Uterus (tissue), 4 donors: Measurements from ENCODE around the gene KCNG2. TPM values are rescaled to one million over a fixed set of nuclear protein-coding genes. Genes with fewer than 3 reads are reported as not detected.

Experiments
- DNase-seq, 2 donors: peaks; one replicate each; pipeline ENCODE4 v3.0.0-alpha.2; 2019 to 2020
- H3K27ac ChIP-seq, 2 donors: fragments of 200-600 bp; sonication (generic); 1 replicate in 1 of 2; 2 replicates in 1 of 2; pipeline ENCODE4 v1.5.1; 2016 to 2018
- H3K27me3 ChIP-seq, 2 donors: fragments of 200-600 bp; sonication (generic); one replicate each; pipeline ENCODE4 v1.5.1; 2018 to 2019; ENCODE audit warnings: control low read depth in 1 of 2
- H3K36me3 ChIP-seq, 2 donors: fragments of 200-600 bp; sonication (generic); one replicate each; pipeline ENCODE4 v1.5.1; 2019; ENCODE audit warnings: control low read depth in 1 of 2
- H3K4me1 ChIP-seq, 2 donors: fragments of 200-600 bp; sonication (generic); one replicate each; pipeline ENCODE4 v1.5.1; 2018 to 2019; ENCODE audit warnings: control low read depth in 1 of 2
- H3K4me3 ChIP-seq, 2 donors: fragments of 200-600 bp; sonication (generic); 1 replicate in 1 of 2; 2 replicates in 1 of 2; pipeline ENCODE4 v1.5.1; 2018 to 2019; ENCODE audit warnings: mild to moderate bottlenecking in 1 of 2
- H3K9me3 ChIP-seq, 2 donors: fragments of 200-600 bp; sonication (generic); one replicate each; pipeline ENCODE4 v1.5.1; 2019; ENCODE audit warnings: control low read depth in 1 of 2
- POLR2A ChIP-seq, 2 donors: fragments of 450-650 bp; IDR thresholded peaks; one replicate each; pipeline ENCODE4 v1.6.1; 2016; ENCODE audit warnings: antibody characterized with exemption in 2 of 2, mild to moderate bottlenecking in 1 of 2, moderate library complexity in 1 of 2
- intact Hi-C: fragments of 100-400 bp; cut with DNase I; formaldehyde crosslinking; loops from one replicate; pipeline ENCODE4 v1.15.1; 2023; ENCODE audit warnings: low total_unique reads
- total RNA-seq, 4 donors: library from RNA; depleted of rRNA in 3 of 4; stranded (reverse); fragments of >200 nt in 3 of 4; gene quantifications; one replicate each; pipeline versions ENCODE4 v1.1.0 to v1.2.4, GENCODE V29; 2014 to 2023
- TF ChIP-seq, protein P1 (sequence below), 4 experiments: fragments of 200-600 bp in 2 of 4; fragments of 450-650 bp in 2 of 4; sonication (generic) in 2 of 4; IDR thresholded peaks; one replicate each; pipeline ENCODE4 v1.5.1; 2016 to 2019; ENCODE audit warnings: antibody characterized with exemption in 4 of 4, mild to moderate bottlenecking in 2 of 4, moderate library complexity in 1 of 4
- donor health status: DM: yes; HTN: yes; CAD: no.

Gene KCNG2
- total RNA-seq, 4 donors from 2014 or later = 0.59 TPM; not detected in 3

DNA sequence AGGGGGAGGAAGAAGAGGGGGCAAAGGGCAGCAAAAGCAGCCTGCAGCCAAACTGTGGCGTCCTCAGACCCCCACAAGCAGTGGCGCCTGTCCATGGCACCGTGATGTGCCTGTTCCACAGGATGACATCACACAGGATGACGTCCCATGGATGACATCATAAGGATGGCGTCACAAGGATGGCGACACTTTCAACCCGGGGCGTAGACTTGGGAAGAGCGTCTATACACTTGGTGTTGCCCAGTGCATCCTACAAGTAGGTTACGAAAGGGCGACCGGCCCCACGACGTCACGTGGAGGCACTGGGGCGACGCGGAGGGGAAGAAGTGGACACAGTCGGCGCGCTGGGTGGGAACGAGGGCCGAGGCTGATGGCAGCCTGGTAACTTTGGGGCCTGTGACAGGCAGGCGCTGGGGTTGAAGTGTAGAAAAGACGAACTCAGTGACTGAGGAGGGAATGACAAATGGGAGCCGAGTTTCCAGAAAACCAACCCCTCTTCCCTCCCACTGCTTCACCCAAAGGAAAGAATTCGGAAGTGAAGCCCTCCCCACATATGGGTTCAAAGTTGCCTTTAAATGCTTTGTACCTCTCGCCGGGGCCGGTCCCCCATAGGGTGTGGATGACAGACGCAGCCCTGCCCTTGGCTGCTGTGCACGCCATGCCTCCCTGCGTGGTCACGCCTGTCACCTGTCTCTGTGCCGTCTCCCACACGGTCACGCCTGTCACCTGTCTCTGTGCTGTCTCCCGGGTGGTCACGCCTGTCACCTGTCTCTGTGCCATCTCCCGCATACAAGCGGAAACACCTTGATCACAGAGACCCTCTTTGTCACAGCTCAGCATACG, 13.4 kb upstream of the KCNG2 start:
- H3K27me3 ChIP-seq = peaks cover 5 to 15% of the 10 kb centered on the region in 2 donors
- TF ChIP-seq, protein P1, sequence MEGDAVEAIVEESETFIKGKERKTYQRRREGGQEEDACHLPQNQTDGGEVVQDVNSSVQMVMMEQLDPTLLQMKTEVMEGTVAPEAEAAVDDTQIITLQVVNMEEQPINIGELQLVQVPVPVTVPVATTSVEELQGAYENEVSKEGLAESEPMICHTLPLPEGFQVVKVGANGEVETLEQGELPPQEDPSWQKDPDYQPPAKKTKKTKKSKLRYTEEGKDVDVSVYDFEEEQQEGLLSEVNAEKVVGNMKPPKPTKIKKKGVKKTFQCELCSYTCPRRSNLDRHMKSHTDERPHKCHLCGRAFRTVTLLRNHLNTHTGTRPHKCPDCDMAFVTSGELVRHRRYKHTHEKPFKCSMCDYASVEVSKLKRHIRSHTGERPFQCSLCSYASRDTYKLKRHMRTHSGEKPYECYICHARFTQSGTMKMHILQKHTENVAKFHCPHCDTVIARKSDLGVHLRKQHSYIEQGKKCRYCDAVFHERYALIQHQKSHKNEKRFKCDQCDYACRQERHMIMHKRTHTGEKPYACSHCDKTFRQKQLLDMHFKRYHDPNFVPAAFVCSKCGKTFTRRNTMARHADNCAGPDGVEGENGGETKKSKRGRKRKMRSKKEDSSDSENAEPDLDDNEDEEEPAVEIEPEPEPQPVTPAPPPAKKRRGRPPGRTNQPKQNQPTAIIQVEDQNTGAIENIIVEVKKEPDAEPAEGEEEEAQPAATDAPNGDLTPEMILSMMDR (IDR thresholded peaks at IDR 0.05) = no peak
- TF ChIP-seq POLR2A (IDR thresholded peaks at IDR 0.05) = no peak
- H3K9me3 ChIP-seq = no peaks in the 10 kb centered on the region
- no peaks in the 10 kb centered on the region for H3K36me3 ChIP-seq
- intact Hi-C loops = no loop called here
- H3K4me3 ChIP-seq = no peak overlapping the region
- peaks cover 0 to 6% of the 10 kb centered on the region in 2 donors for H3K4me1 ChIP-seq
- no peak for DNase-seq
- no peak overlapping the region for H3K27ac ChIP-seq

DNA sequence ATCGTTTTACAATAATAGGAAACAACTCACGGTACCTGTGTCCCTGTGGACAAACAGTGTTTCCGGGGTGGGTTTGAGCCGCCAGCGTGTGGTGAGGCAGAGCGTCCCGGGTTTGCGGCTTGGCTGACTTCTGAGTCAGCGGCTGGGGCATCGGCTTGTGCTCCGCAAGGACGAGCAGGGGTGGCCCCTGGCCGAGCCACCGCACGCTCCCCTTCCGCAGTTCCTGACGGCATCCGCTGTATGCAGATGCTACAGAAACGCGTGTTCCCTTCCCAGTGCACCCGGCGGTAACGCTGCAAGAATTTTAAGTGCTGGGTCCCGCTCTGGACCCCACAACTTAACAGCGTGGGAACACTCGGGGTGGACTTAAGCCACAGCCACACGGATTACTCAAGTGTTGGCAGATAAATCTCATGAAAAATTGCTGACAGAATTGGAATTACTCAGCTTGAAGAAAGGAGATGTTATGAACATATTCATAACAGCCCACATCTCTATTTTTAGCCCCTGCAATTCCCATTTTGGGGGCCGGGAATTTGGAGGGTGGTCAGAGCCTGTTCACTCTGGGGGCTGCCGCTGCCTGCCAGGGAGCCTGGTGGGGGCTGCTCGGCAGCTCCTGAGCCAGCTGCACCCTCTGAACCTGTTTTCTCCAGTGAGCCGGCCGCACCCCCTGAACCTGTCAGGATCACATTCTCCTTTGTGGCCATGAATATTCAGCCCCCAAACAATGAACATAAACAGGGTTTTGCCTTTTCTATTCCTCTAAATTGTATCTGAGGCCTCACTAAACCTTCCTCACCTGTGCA, 12.6 kb upstream of the KCNG2 start:
- Histone ChIP-seq H3K36me3 (no peaks in the 10 kb centered on the region), H3K27ac (no peak overlapping the region), H3K4me3 (no peak overlapping the region), H3K9me3 (no peaks in the 10 kb centered on the region), H3K4me1 (peaks cover 0 to 6% of the 10 kb centered on the region in 2 donors), H3K27me3 (peaks cover 5 to 17% of the 10 kb centered on the region in 2 donors)
- intact Hi-C loops = no loop called here
- no peak for DNase-seq
- TF ChIP-seq POLR2A (IDR thresholded peaks at IDR 0.05) = no peak
- TF ChIP-seq, protein P1 (IDR thresholded peaks at IDR 0.05) = no peak

DNA sequence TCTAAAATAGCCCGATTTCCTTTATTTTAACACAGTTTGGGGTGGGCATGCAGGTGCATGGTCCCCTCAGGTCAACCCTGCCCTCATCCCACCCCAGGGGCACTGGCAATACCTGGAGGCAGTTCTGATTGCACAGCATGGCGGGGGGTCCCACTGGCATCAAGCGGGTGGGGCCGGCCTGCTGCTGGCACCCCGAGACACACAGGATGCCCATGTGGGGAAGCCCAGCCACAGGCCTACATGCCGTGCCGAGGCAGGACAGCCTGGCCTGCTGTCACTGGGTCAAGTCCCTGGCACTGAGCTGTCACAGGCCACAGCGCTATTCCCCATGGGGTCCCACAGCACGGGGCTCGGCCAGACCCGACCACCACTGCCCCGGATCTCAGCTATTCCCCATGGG, 11.9 kb upstream of the KCNG2 start:
- Histone ChIP-seq H3K4me3 (no peak overlapping the region), H3K4me1 (peaks cover 0 to 6% of the 10 kb centered on the region in 2 donors), H3K27ac (no peak overlapping the region), H3K36me3 (no peaks in the 10 kb centered on the region), H3K27me3 (peaks cover 5 to 20% of the 10 kb centered on the region in 2 donors), H3K9me3 (no peaks in the 10 kb centered on the region)
- intact Hi-C loops = no loop called here
- no peak for DNase-seq
- no peak for TF ChIP-seq POLR2A (IDR thresholded peaks at IDR 0.05)
- TF ChIP-seq, protein P1 (IDR thresholded peaks at IDR 0.05) = no peak

DNA sequence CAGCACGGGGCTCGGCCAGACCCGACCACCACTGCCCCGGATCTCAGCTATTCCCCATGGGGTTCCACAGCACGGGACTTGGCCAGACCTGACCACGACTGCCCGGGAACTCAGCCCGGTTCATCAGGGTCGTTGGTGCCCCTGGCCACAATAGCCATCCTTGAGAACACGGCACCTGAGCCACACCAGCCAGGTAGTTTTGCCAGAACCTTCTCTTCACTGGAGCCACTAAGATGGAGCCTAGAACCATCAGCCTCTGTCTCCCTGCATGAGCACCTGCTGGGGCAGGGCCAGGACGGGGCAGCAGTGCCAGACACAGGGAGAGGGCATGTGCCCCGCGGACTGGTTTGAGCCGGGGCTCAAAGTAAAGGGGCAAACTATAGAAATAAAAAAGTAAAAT, 11.4 kb upstream of the KCNG2 start:
- Histone ChIP-seq H3K27ac (no peak overlapping the region), H3K27me3 (peaks cover 5 to 20% of the 10 kb centered on the region in 2 donors), H3K4me1 (peaks cover 0 to 6% of the 10 kb centered on the region in 2 donors), H3K4me3 (no peak overlapping the region), H3K36me3 (no peaks in the 10 kb centered on the region), H3K9me3 (no peaks in the 10 kb centered on the region)
- TF ChIP-seq, protein P1 (IDR thresholded peaks at IDR 0.05) = no peak
- TF ChIP-seq POLR2A (IDR thresholded peaks at IDR 0.05) = no peak
- intact Hi-C loops = no loop called here
- DNase-seq = no peak
